Right lobe of liver (tissue), 4 donors: ENCODE data around the gene APRT.

Experiments
- POLR2A ChIP-seq: fragments of 450-650 bp; IDR thresholded peaks from one replicate; pipeline ENCODE4 v1.6.1; 2017; ENCODE audit warnings: antibody characterized with exemption, mild to moderate bottlenecking
- TF ChIP-seq, protein P1 (sequence below), 4 donors: fragments of 200-600 bp in 3 of 4; fragments of 450-650 bp in 1 of 4; IDR thresholded peaks; one replicate each; pipeline versions ENCODE4 v1.5.1 to v1.8.0; 2016 to 2022; ENCODE audit warnings: antibody characterized with exemption in 4 of 4, mild to moderate bottlenecking in 2 of 4
- donor health status: DM: no; HTN: no; CAD: no.
- donor health status: DM: no; HTN: no; CAD: no.
- donor health status: DM: no; HTN: yes; CAD: no.

- TF ChIP-seq, protein P1, sequence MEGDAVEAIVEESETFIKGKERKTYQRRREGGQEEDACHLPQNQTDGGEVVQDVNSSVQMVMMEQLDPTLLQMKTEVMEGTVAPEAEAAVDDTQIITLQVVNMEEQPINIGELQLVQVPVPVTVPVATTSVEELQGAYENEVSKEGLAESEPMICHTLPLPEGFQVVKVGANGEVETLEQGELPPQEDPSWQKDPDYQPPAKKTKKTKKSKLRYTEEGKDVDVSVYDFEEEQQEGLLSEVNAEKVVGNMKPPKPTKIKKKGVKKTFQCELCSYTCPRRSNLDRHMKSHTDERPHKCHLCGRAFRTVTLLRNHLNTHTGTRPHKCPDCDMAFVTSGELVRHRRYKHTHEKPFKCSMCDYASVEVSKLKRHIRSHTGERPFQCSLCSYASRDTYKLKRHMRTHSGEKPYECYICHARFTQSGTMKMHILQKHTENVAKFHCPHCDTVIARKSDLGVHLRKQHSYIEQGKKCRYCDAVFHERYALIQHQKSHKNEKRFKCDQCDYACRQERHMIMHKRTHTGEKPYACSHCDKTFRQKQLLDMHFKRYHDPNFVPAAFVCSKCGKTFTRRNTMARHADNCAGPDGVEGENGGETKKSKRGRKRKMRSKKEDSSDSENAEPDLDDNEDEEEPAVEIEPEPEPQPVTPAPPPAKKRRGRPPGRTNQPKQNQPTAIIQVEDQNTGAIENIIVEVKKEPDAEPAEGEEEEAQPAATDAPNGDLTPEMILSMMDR (IDR thresholded peaks at IDR 0.05), result no peak
- no peak for TF ChIP-seq POLR2A
Measured at GRCh38 chr16:88824256-88825077, 12.7 kb upstream of the APRT start.
